B cell (primary cell): ENCODE results near the gene GJA1. TPM values are rescaled to one million over a fixed set of nuclear protein-coding genes. Genes with fewer than 3 reads are reported as not detected.

Experiments
- ATAC-seq: fragments of 200-7000 bp; cut with Tn5 transposase; one replicate; pipeline ENCODE4 v1.10.0; 2021; ENCODE audit warnings: low read depth, mild to moderate bottlenecking, moderate number of reproducible peaks, moderate library complexity
- CTCF ChIA-PET: fragments of 350-600 bp; sonication (Branson Sonifier 250); formaldehyde crosslinking; loops from one replicate; lab custom pipeline; 2021; ENCODE audit warnings: antibody characterized with exemption, inconsistent platforms; lab: Charles Lee
- POLR2A ChIA-PET: fragments of 350-600 bp; sonication (Branson Sonifier 250); formaldehyde crosslinking; loops from one replicate; lab custom pipeline; 2021; ENCODE audit warnings: antibody characterized with exemption; lab: Charles Lee
- DNase-seq: peaks from one replicate; pipeline ENCODE4 v3.0.0; 2013
- H2AFZ ChIP-seq: 2 replicates; pipeline ENCODE4 v1.6.1; 2012; ENCODE audit warnings: mild to moderate bottlenecking, low read depth, low read length; ENCODE audit not compliant: insufficient read depth, poor library complexity, severe bottlenecking
- H3K27ac ChIP-seq, 2 donors: 1 replicate in 1 of 2; 2 replicates in 1 of 2; pipeline ENCODE4 v1.5.1; 2012 to 2013; ENCODE audit warnings: low read length in 2 of 2, mild to moderate bottlenecking in 2 of 2, moderate library complexity in 1 of 2
- H3K27me3 ChIP-seq, 4 experiments: fragments of 200-600 bp in 1 of 4; sonication (generic) in 1 of 4; replicated peaks in 1 of 4; 1 replicate in 2 of 4; 2 replicates in 2 of 4; pipeline versions ENCODE4 v1.6.1 to v1.7.0; 2013 to 2016; ENCODE audit warnings: low read length in 3 of 4, mild to moderate bottlenecking in 2 of 4, mixed read lengths in 1 of 4, moderate library complexity in 1 of 4; ENCODE audit not compliant: insufficient read depth in 4 of 4, control insufficient read depth in 3 of 4; ENCODE audit errors: control extremely low read depth in 1 of 4
- H3K36me3 ChIP-seq, 2 experiments: replicated peaks in 1 of 2; 1 replicate in 1 of 2; 2 replicates in 1 of 2; pipeline versions ENCODE4 v1.6.1 to v1.7.1; 2013; ENCODE audit warnings: low read length in 1 of 2; ENCODE audit not compliant: insufficient read depth in 2 of 2, control insufficient read depth in 1 of 2; ENCODE audit errors: control extremely low read depth in 1 of 2, extremely low read depth in 1 of 2
- H3K4me1 ChIP-seq, 2 donors: fragments of 200-600 bp in 1 of 2; sonication (generic) in 1 of 2; 1 replicate in 1 of 2; 2 replicates in 1 of 2; pipeline versions ENCODE4 v1.5.1 to v1.6.1; 2013 to 2017; ENCODE audit warnings: low read length in 2 of 2; ENCODE audit not compliant: control insufficient read depth in 2 of 2, insufficient read depth in 2 of 2
- H3K4me2 ChIP-seq: replicated peaks from 2 replicates; pipeline ENCODE3; 2012; ENCODE audit warnings: mild to moderate bottlenecking, low read depth, low read length; ENCODE audit not compliant: poor library complexity, severe bottlenecking
- H3K4me3 ChIP-seq, 5 experiments: fragments of 200-600 bp in 1 of 5; sonication (generic) in 1 of 5; 1 replicate in 3 of 5; 2 replicates in 2 of 5; pipeline versions ENCODE4 v1.5.1 to v1.7.0; 2011 to 2016; ENCODE audit warnings: low read length in 4 of 5, mild to moderate bottlenecking in 4 of 5, low read depth in 2 of 5, control low read depth in 1 of 5, moderate library complexity in 1 of 5; ENCODE audit not compliant: insufficient read depth in 1 of 5; ENCODE audit errors: control extremely low read depth in 1 of 5, extremely low read depth in 1 of 5
- H3K79me2 ChIP-seq: fragments of 200-600 bp; sonication (generic); one replicate; pipeline ENCODE4 v1.6.0; 2016; ENCODE audit warnings: low read length; ENCODE audit not compliant: control insufficient read depth, insufficient read depth
- H3K9ac ChIP-seq: fragments of 200-600 bp; sonication (generic); 2 replicates; pipeline ENCODE4 v1.6.1; 2017; ENCODE audit warnings: mild to moderate bottlenecking, low read length, moderate library complexity
- H3K9me3 ChIP-seq, 3 donors: one replicate each; pipeline versions ENCODE4 v1.6.1 to v1.7.1; 2013; ENCODE audit warnings: low read length in 2 of 3; ENCODE audit not compliant: control insufficient read depth in 2 of 3, insufficient read depth in 1 of 3; ENCODE audit errors: control extremely low read depth in 1 of 3
- H4K20me1 ChIP-seq: 2 replicates; pipeline ENCODE4 v1.6.0; 2012; ENCODE audit warnings: mild to moderate bottlenecking, low read length; ENCODE audit not compliant: insufficient read depth, control insufficient read depth, poor library complexity, severe bottlenecking
- H3K27ac Mint-ChIP-seq: one replicate; pipeline ENCODE4 v1.8.0; 2021; ENCODE audit warnings: mixed read lengths
- H3K27me3 Mint-ChIP-seq: one replicate; pipeline ENCODE4 v1.8.0; 2021; ENCODE audit warnings: mixed read lengths
- H3K4me1 Mint-ChIP-seq: one replicate; pipeline ENCODE4 v1.8.0; 2021; ENCODE audit warnings: mixed read lengths
- H3K4me3 Mint-ChIP-seq: one replicate; pipeline ENCODE4 v1.8.0; 2021; ENCODE audit warnings: mixed read lengths
- H3K9me3 Mint-ChIP-seq: one replicate; pipeline ENCODE4 v1.8.0; 2022; ENCODE audit warnings: mixed read lengths; ENCODE audit not compliant: insufficient read depth
- CTCF ChIP-seq: fragments of 200-600 bp; IDR thresholded peaks from one replicate; pipeline ENCODE4 v1.8.0; 2022; ENCODE audit warnings: antibody characterized with exemption, mild to moderate bottlenecking
- EZH2 ChIP-seq: IDR thresholded peaks from 2 replicates; pipeline ENCODE4 v1.6.1; 2012; ENCODE audit warnings: borderline replicate concordance, low read depth, mild to moderate bottlenecking, moderate library complexity, low read length; ENCODE audit not compliant: insufficient read depth, poor library complexity, severe bottlenecking
- WGBS: methylation state at CpG from one replicate; pipeline ENCODE4 v1.1.5; 2013; ENCODE audit warnings: missing lambda C conversion rate; ENCODE audit not compliant: insufficient coverage; 5-methylcytosine and 5-hydroxymethylcytosine counted together
- intact Hi-C: fragments of 100-400 bp; cut with micrococcal nuclease; formaldehyde crosslinking; loops from one replicate; pipeline ENCODE4 v1.10.0; 2022
- polyA plus RNA-seq: library from polyadenylated mRNA; depleted of rRNA; stranded (reverse); fragments of >200 nt; gene quantifications from 2 replicates; pipeline ENCODE4 v1.2.3, GENCODE V29; 2012
- total RNA-seq, 2 donors: library from RNA; stranded (reverse); fragments of 120-200 nt in 1 of 2; gene quantifications; 1 replicate in 1 of 2; 2 replicates in 1 of 2; pipeline versions ENCODE4 v1.2.3 to v1.2.4, GENCODE V29; 2013 to 2022

The GJA1 gene
- total and polyA plus RNA-seq, 2 donors (not counting 1 experiment from before 2014, with no cell fraction given), result not detected

- WGBS, result no CpG with 5 or more reads among the region's 3 CpGs
- POLR2A ChIA-PET, result no interaction called here
- no peaks in the 10 kb centered on the region for H3K9me3 ChIP-seq
Measured at GRCh38 chr6:121463087-121463486, 27.6 kb downstream of the GJA1 start.

GRCh38 chr6:121465101-121465500, 29.7 kb downstream of the GJA1 start:
- 94% methylated on average over 3 of the region's 6 CpGs for WGBS

More at GRCh38 chr6:121463087-121463486, 27.6 kb downstream of the GJA1 start:
- intact Hi-C loops, result no loop called here
- Histone ChIP-seq H3K27ac (no peak overlapping the region), H3K4me3 (no peak overlapping the region), H3K9ac (no peak overlapping the region), H3K4me1 (no peaks in the 10 kb centered on the region), H3K36me3 (no peaks in the 10 kb centered on the region), H3K79me2 (no peaks in the 10 kb centered on the region), H3K27me3 (no peaks in the 10 kb centered on the region), H2AFZ (no peak overlapping the region), H3K4me2 (no peak overlapping the region), H4K20me1 (no peaks in the 10 kb centered on the region)
- H3K27ac Mint-ChIP-seq, result no peak overlapping the region
- no peak overlapping the region for H3K4me3 Mint-ChIP-seq
- DNase-seq (no peak), ATAC-seq (no peak)
- H3K9me3 Mint-ChIP-seq, result no peaks in the 10 kb centered on the region
- H3K4me1 Mint-ChIP-seq, result no peaks in the 10 kb centered on the region
- TF ChIP-seq EZH2 (no peak), CTCF (no peak)
- CTCF ChIA-PET, result no interaction called here
- H3K27me3 Mint-ChIP-seq, result no peaks in the 10 kb centered on the region

More at GRCh38 chr6:121465101-121465500, 29.7 kb downstream of the GJA1 start:
- DNase-seq (no peak), ATAC-seq (no peak)
- Histone ChIP-seq H3K36me3 (no peaks in the 10 kb centered on the region), H3K4me3 (no peak overlapping the region), H2AFZ (no peak overlapping the region), H3K9me3 (no peaks in the 10 kb centered on the region), H3K79me2 (no peaks in the 10 kb centered on the region), H3K27me3 (no peaks in the 10 kb centered on the region), H4K20me1 (no peaks in the 10 kb centered on the region), H3K4me2 (no peak overlapping the region), H3K27ac (no peak overlapping the region), H3K9ac (no peak overlapping the region), H3K4me1 (no peaks in the 10 kb centered on the region)
- intact Hi-C loops, result no loop called here
- Mint-ChIP-seq H3K27me3 (no peaks in the 10 kb centered on the region), H3K4me1 (no peaks in the 10 kb centered on the region), H3K4me3 (no peak overlapping the region), H3K27ac (no peak overlapping the region), H3K9me3 (no peaks in the 10 kb centered on the region)
- CTCF ChIA-PET, result interaction anchor here (0.7 kb wide), 1 partner anchor 220 kb away, joined by 3 read pairs; no protein-coding TSS in a partner anchor
- POLR2A ChIA-PET, result no interaction called here
- TF ChIP-seq EZH2 (no peak), CTCF (no peak)
